ENCODE measurements around the gene JAG1.

JAG1 gene

GRCh38 chr20:10710991-10711775 lies 37.4 kb upstream of the JAG1 start:
- ChIA-PET CTCF (interaction anchor here (0.9 kb wide), 1 partner anchor 15 kb away, joined by 6 read pairs; no protein-coding TSS in a partner anchor), POLR2A (no interaction called here)
- Histone ChIP-seq H3K4me3 (ENCODE audit: low read depth, low read length) (no peak overlapping the region), H3K9me3 (ENCODE audit: control insufficient read depth, insufficient read depth, low read depth, low read length) (no peaks in the 10 kb centered on the region), H3K4me1 (ENCODE audit: control insufficient read depth, insufficient read depth, low read length) (peaks cover 7% of the 10 kb centered on the region), H3K27ac (ENCODE audit: extremely low read depth, low read depth, low read length) (no peak overlapping the region), H3K36me3 (ENCODE audit: control insufficient read depth in 2 of 2, insufficient read depth in 1 of 2, low read length in 2 of 2) (no peaks in the 10 kb centered on the region)
- no peak for TF ChIP-seq ZNF510 (tag by site-specific recombination; IDR thresholded peaks at IDR 0.05; ENCODE audit: insufficient replicate concordance)
- no peak for TF ChIP-seq ZNF660 (tag by site-specific recombination; IDR thresholded peaks at IDR 0.05)
- no peak for TF ChIP-seq KLF8 (tag by site-specific recombination; IDR thresholded peaks at IDR 0.05)
- peak; percentile 45; the same call in 1 of the 2 replicates for TF ChIP-seq ZSCAN4 (tag by site-specific recombination; IDR thresholded peaks at IDR 0.05)
- no peak for TF ChIP-seq ZNF10 (tag by site-specific recombination; IDR thresholded peaks at IDR 0.05)
- TF ChIP-seq ZNF561 (tag by site-specific recombination; IDR thresholded peaks at IDR 0.05; ENCODE audit: borderline replicate concordance) = no peak
- 0 out of 2 replicates have a peak, but pooled peaks have one; percentile 17 for TF ChIP-seq ZNF239 (tag by site-specific recombination; IDR thresholded peaks at IDR 0.05)
- TF ChIP-seq ZNF423 (tag by site-specific recombination; IDR thresholded peaks at IDR 0.05) = no peak
- TF ChIP-seq ZNF175 (tag by site-specific recombination; IDR thresholded peaks at IDR 0.05) = no peak
- TF ChIP-seq HOXD13 (CRISPR knock-in tag; IDR thresholded peaks at IDR 0.05; ENCODE audit: borderline replicate concordance) = no peak
- no peak for TF ChIP-seq ZNF560 (tag by site-specific recombination; IDR thresholded peaks at IDR 0.05; ENCODE audit: borderline replicate concordance)
- TF ChIP-seq ZXDB (tag by site-specific recombination; IDR thresholded peaks at IDR 0.05) = no peak
- TF ChIP-seq ZNF664 (tag by site-specific recombination; IDR thresholded peaks at IDR 0.05) = no peak
- no peak for TF ChIP-seq ZNF274 (IDR thresholded peaks at IDR 0.05; ENCODE audit: low read length)
- no peak for TF ChIP-seq ZNF274 (tag by site-specific recombination; IDR thresholded peaks at IDR 0.05; ENCODE audit: borderline replicate concordance)
- no peak for TF ChIP-seq ZNF398 (tag by site-specific recombination; IDR thresholded peaks at IDR 0.05)
- no peak for TF ChIP-seq BCL6B (tag by site-specific recombination; IDR thresholded peaks at IDR 0.05)
- no peak for TF ChIP-seq ZNF645 (tag by site-specific recombination; IDR thresholded peaks at IDR 0.05)

GRCh38 chr20:10709916-10710315 lies 36.1 kb upstream of the JAG1 start:
- POLR2A ChIA-PET = interaction anchor here (0.5 kb wide), 1 partner anchor 567 kb away, joined by 9 read pairs; no protein-coding TSS in a partner anchor
- Histone ChIP-seq H3K4me3 (ENCODE audit: low read depth, low read length) (no peak overlapping the region), H3K27ac (ENCODE audit: extremely low read depth, low read depth, low read length) (no peak overlapping the region), H3K9me3 (ENCODE audit: control insufficient read depth, insufficient read depth, low read depth, low read length) (no peaks in the 10 kb centered on the region), H3K4me1 (ENCODE audit: control insufficient read depth, insufficient read depth, low read length) (peaks cover 3% of the 10 kb centered on the region), H3K36me3 (ENCODE audit: control insufficient read depth in 2 of 2, insufficient read depth in 1 of 2, low read length in 2 of 2) (no peaks in the 10 kb centered on the region)
- CTCF ChIA-PET = no interaction called here
- TF ChIP-seq ZNF26 (tag by site-specific recombination; IDR thresholded peaks at IDR 0.05) = no peak
- TF ChIP-seq OSR2 (tag by site-specific recombination; IDR thresholded peaks at IDR 0.05) = no peak
- TF ChIP-seq ZNF707 (tag by site-specific recombination; IDR thresholded peaks at IDR 0.05) = no peak
- no peak for TF ChIP-seq GLI2 (tag by site-specific recombination; IDR thresholded peaks at IDR 0.05; ENCODE audit: borderline replicate concordance, low read depth)
- no peak for TF ChIP-seq ZNF624 (tag by site-specific recombination; IDR thresholded peaks at IDR 0.05)
- no peak for TF ChIP-seq ZNF600 (tag by site-specific recombination; IDR thresholded peaks at IDR 0.05)
- TF ChIP-seq HOXA7 (CRISPR knock-in tag; IDR thresholded peaks at IDR 0.05; ENCODE audit: borderline replicate concordance) = no peak
- no peak for TF ChIP-seq ZNF404 (tag by site-specific recombination; IDR thresholded peaks at IDR 0.05)
- no peak for TF ChIP-seq ZNF138 (tag by site-specific recombination; IDR thresholded peaks at IDR 0.05; ENCODE audit: borderline replicate concordance)
- no peak for TF ChIP-seq ZNF488 (tag by site-specific recombination; IDR thresholded peaks at IDR 0.05)

Data from HEK293 (cell line).